ENCODE data around the gene PSEN2. TPM values are rescaled to one million over a fixed set of nuclear protein-coding genes. Genes with fewer than 3 reads are reported as not detected.

Gene PSEN2
- total and polyA plus RNA-seq, 9 of the 15 experiments (the other 6 are each of a cell fraction or from before 2014, with no cell fraction given) = 2.3 to 21.5 (median 13.7) TPM

- TF ChIP-seq MLX (CRISPR knock-in tag; conservative IDR thresholded peaks at IDR 0.05) (no peak), ESRRA (IDR thresholded peaks at IDR 0.05; ENCODE audit: borderline replicate concordance, low read depth) (peak; percentile 53; the same call in 1 of the 2 replicates), CEBPZ (IDR thresholded peaks at IDR 0.05; ENCODE audit: borderline replicate concordance, low read depth, low read length) (no peak), USF2 (CRISPR knock-in tag; IDR thresholded peaks at IDR 0.05) (no peak), FOXJ3 (CRISPR knock-in tag; IDR thresholded peaks at IDR 0.05) (no peak), BRD9 (IDR thresholded peaks at IDR 0.05; ENCODE audit: low read depth, partially characterized antibody) (no peak), CXXC5 (CRISPR knock-in tag; IDR thresholded peaks at IDR 0.05) (0 out of 2 replicates have a peak, but pooled peaks have one; percentile 25), ZBTB8A (IDR thresholded peaks at IDR 0.05; ENCODE audit: partially characterized antibody) (no peak), ELK1 (CRISPR knock-in tag; IDR thresholded peaks at IDR 0.05) (no peak), NELFE (IDR thresholded peaks at IDR 0.05; ENCODE audit: insufficient read depth, insufficient read length) (no peak), ZBTB40 (IDR thresholded peaks at IDR 0.05) (peak; percentile 27; the same call in 1 of the 2 replicates), ZBTB40 (CRISPR knock-in tag; IDR thresholded peaks at IDR 0.05) (no peak)
Observed at GRCh38 chr1:226827968-226828513, 42.4 kb upstream of the PSEN2 start (continued).
